Liver (tissue), 9 donors: ENCODE measurements around the gene FILIP1. TPM values are rescaled to one million over a fixed set of nuclear protein-coding genes. Genes with fewer than 3 reads are reported as not detected.

ENCODE experiments used
- DNase-seq: peaks from one replicate; pipeline ENCODE4 v3.0.0-alpha.2; 2017; ENCODE audit warnings: low spot score
- H3K27ac ChIP-seq, 2 donors: one replicate each; pipeline ENCODE4 v1.7.0; 2013; ENCODE audit warnings: inconsistent platforms in 2 of 2, low read length in 2 of 2, control low read depth in 1 of 2, low read depth in 1 of 2, mild to moderate bottlenecking in 1 of 2
- H3K27me3 ChIP-seq, 4 donors: one replicate each; pipeline versions ENCODE4 v1.6.1 to v1.7.0; 2013; ENCODE audit warnings: low read length in 3 of 4, inconsistent platforms in 1 of 4, mild to moderate bottlenecking in 1 of 4, moderate library complexity in 1 of 4; ENCODE audit not compliant: control insufficient read depth in 4 of 4, insufficient read depth in 4 of 4
- H3K36me3 ChIP-seq, 4 donors: one replicate each; pipeline versions ENCODE4 v1.6.1 to v1.7.0; 2013; ENCODE audit warnings: low read length in 3 of 4, mild to moderate bottlenecking in 3 of 4, low read depth in 1 of 4, moderate library complexity in 1 of 4; ENCODE audit not compliant: control insufficient read depth in 4 of 4, insufficient read depth in 3 of 4
- H3K4me1 ChIP-seq, 4 donors: one replicate each; pipeline versions ENCODE4 v1.6.1 to v1.7.0; 2013; ENCODE audit warnings: low read length in 3 of 4, mild to moderate bottlenecking in 3 of 4, moderate library complexity in 1 of 4; ENCODE audit not compliant: control insufficient read depth in 4 of 4, insufficient read depth in 4 of 4
- H3K4me3 ChIP-seq, 3 donors: one replicate each; pipeline versions ENCODE4 v1.6.1 to v1.7.0; 2013; ENCODE audit warnings: low read length in 3 of 3, control low read depth in 1 of 3, low read depth in 1 of 3, mild to moderate bottlenecking in 1 of 3
- H3K9ac ChIP-seq, 2 donors: one replicate each; pipeline ENCODE4 v1.7.0; 2013; ENCODE audit warnings: low read length in 2 of 2, mild to moderate bottlenecking in 2 of 2, moderate library complexity in 2 of 2, control low read depth in 1 of 2, low read depth in 1 of 2
- H3K9me3 ChIP-seq, 4 donors: one replicate each; pipeline versions ENCODE4 v1.6.1 to v1.7.0; 2013; ENCODE audit warnings: low read length in 3 of 4; ENCODE audit not compliant: control insufficient read depth in 4 of 4
- ATF3 ChIP-seq: IDR thresholded peaks from 2 replicates; pipeline ENCODE4 v1.6.1; 2016; ENCODE audit warnings: antibody characterized with exemption
- CTCF ChIP-seq: fragments of 150-350 bp; IDR thresholded peaks from 2 replicates; pipeline ENCODE4 v1.5.1; 2017; ENCODE audit warnings: improper control_type of control experiment, low read depth, low read length; ENCODE audit not compliant: missing input control
- EGR1 ChIP-seq, 2 donors: IDR thresholded peaks; 2 replicates each; pipeline ENCODE4 v1.6.1; 2016 to 2018; ENCODE audit warnings: antibody characterized with exemption in 2 of 2, low read depth in 2 of 2
- FOXA2 ChIP-seq: IDR thresholded peaks from 2 replicates; pipeline ENCODE4 v1.6.1; 2016; ENCODE audit warnings: antibody characterized with exemption
- GABPA ChIP-seq, 2 donors: IDR thresholded peaks in 1 of 2; conservative IDR thresholded peaks in 1 of 2; 2 replicates each; pipeline ENCODE4 v1.6.1; 2016; ENCODE audit warnings: antibody characterized with exemption in 2 of 2, mild to moderate bottlenecking in 1 of 2, moderate library complexity in 1 of 2
- HNF4A ChIP-seq, 2 donors: conservative IDR thresholded peaks; 2 replicates each; pipeline ENCODE4 v1.6.1; 2016; ENCODE audit warnings: antibody characterized with exemption in 2 of 2, mild to moderate bottlenecking in 2 of 2
- JUND ChIP-seq, 2 donors: IDR thresholded peaks; 2 replicates each; pipeline ENCODE4 v1.6.1; 2016; ENCODE audit warnings: antibody characterized with exemption in 2 of 2
- MAX ChIP-seq: IDR thresholded peaks from 2 replicates; pipeline ENCODE4 v1.6.1; 2016; ENCODE audit warnings: antibody characterized with exemption
- NR2F2 ChIP-seq: IDR thresholded peaks from 2 replicates; pipeline ENCODE4 v1.6.1; 2016; ENCODE audit warnings: antibody characterized with exemption
- RAD21 ChIP-seq, 2 donors: IDR thresholded peaks; 2 replicates each; pipeline ENCODE4 v1.6.1; 2016; ENCODE audit warnings: antibody characterized with exemption in 2 of 2, mild to moderate bottlenecking in 2 of 2
- REST ChIP-seq: IDR thresholded peaks from 2 replicates; pipeline ENCODE4 v1.6.1; 2016; ENCODE audit warnings: antibody characterized with exemption, mild to moderate bottlenecking
- RXRA ChIP-seq, 2 donors: IDR thresholded peaks; 2 replicates each; pipeline ENCODE4 v1.6.1; 2017 to 2018; ENCODE audit warnings: antibody characterized with exemption in 2 of 2, mild to moderate bottlenecking in 1 of 2
- SP1 ChIP-seq: IDR thresholded peaks from 2 replicates; pipeline ENCODE4 v1.6.1; 2018; ENCODE audit warnings: antibody characterized with exemption, mild to moderate bottlenecking
- TAF1 ChIP-seq: conservative IDR thresholded peaks from 2 replicates; pipeline ENCODE4 v1.6.1; 2016; ENCODE audit warnings: antibody characterized with exemption, mild to moderate bottlenecking
- YY1 ChIP-seq: IDR thresholded peaks from 2 replicates; pipeline ENCODE4 v1.6.1; 2016; ENCODE audit warnings: antibody characterized with exemption, mild to moderate bottlenecking
- ZBTB33 ChIP-seq: IDR thresholded peaks from 2 replicates; pipeline ENCODE4 v1.6.1; 2016; ENCODE audit warnings: antibody characterized with exemption
- WGBS: extraction: QIAGEN DNeasy Blood & Tissue Kit; methylation state at CpG from one replicate; pipeline ENCODE4 v1.1.7; 2013; 5-methylcytosine and 5-hydroxymethylcytosine counted together
- polyA plus RNA-seq, 2 donors: library from polyadenylated mRNA; stranded (reverse) in 1 of 2; unstranded in 1 of 2; fragments of 200-250 nt in 1 of 2; fragments of >200 nt in 1 of 2; fragmentation: Nextera tagmentation in 1 of 2; extraction: Ambion mirVana in 1 of 2; gene quantifications; one replicate each; pipeline versions ENCODE4 v1.2.1 to v1.2.3, GENCODE V29; 2013 to 2015
- total RNA-seq, 2 donors: library from RNA; depleted of rRNA; stranded (reverse); fragments of >200 nt; gene quantifications; one replicate each; pipeline ENCODE4 v1.2.3, GENCODE V29; 2014
- donor health status: healthy.
- donor health status: healthy.
- donor health status: healthy.
- donor health status: healthy.
- donor health status: healthy.

Gene FILIP1
- total and polyA plus RNA-seq, 4 donors = 0.70 to 2.8 (median 1.1) TPM

- H3K27ac ChIP-seq = no peak overlapping the region
- no peak for TF ChIP-seq FOXA2
- no peak for TF ChIP-seq EGR1 (IDR thresholded peaks at IDR 0.05; ENCODE audit: low read depth in 2 of 2)
- TF ChIP-seq RXRA (IDR thresholded peaks at IDR 0.05) = no peak
- no peak for TF ChIP-seq YY1
- no peak for TF ChIP-seq ATF3
- no peaks in the 10 kb centered on the region for H3K9me3 ChIP-seq
- H3K9ac ChIP-seq = no peak overlapping the region
- H3K27me3 ChIP-seq = no peaks in the 10 kb centered on the region
- no peak for DNase-seq
- H3K36me3 ChIP-seq = no peaks in the 10 kb centered on the region
- no peaks in the 10 kb centered on the region for H3K4me1 ChIP-seq
- H3K4me3 ChIP-seq = no peak overlapping the region
These were observed 75.4 kb downstream of the FILIP1 start for GRCh38 chr6:75418233-75418632.

- 83% methylated on average over 1 of the region's 1 CpG for WGBS
- Histone ChIP-seq H3K36me3 (no peaks in the 10 kb centered on the region), H3K27ac (no peak overlapping the region), H3K9me3 (no peaks in the 10 kb centered on the region), H3K4me3 (no peak overlapping the region), H3K4me1 (no peaks in the 10 kb centered on the region), H3K9ac (no peak overlapping the region), H3K27me3 (peaks cover 0 to 2% (median 0%) of the 10 kb centered on the region in 4 donors)
- DNase-seq = no peak
- TF ChIP-seq ZBTB33 (no peak), YY1 (no peak), NR2F2 (no peak), RAD21 (IDR thresholded peaks at IDR 0.05) (no peak), REST (no peak), TAF1 (no peak), JUND (IDR thresholded peaks at IDR 0.05) (no peak), SP1 (no peak), EGR1 (IDR thresholded peaks at IDR 0.05; ENCODE audit: low read depth in 2 of 2) (no peak), RXRA (IDR thresholded peaks at IDR 0.05) (no peak), HNF4A (conservative IDR thresholded peaks at IDR 0.05) (no peak), MAX (no peak), GABPA (IDR thresholded peaks at IDR 0.05 in 1 of 2, conservative IDR thresholded peaks at IDR 0.05 in 1 of 2) (no peak), CTCF (no peak)
These were observed 77.2 kb downstream of the FILIP1 start for GRCh38 chr6:75416443-75416842.
